B cell (primary cell): Measurements from ENCODE around the gene SH3BP2. TPM values are rescaled to one million over a fixed set of nuclear protein-coding genes. Genes with fewer than 3 reads are reported as not detected.

Experiments used
- ATAC-seq: fragments of 200-7000 bp; cut with Tn5 transposase; one replicate; pipeline ENCODE4 v1.10.0; 2021; ENCODE audit warnings: low read depth, mild to moderate bottlenecking, moderate number of reproducible peaks, moderate library complexity
- CTCF ChIA-PET: fragments of 350-600 bp; sonication (Branson Sonifier 250); formaldehyde crosslinking; loops from one replicate; lab custom pipeline; 2021; ENCODE audit warnings: antibody characterized with exemption, inconsistent platforms; lab: Charles Lee
- POLR2A ChIA-PET: fragments of 350-600 bp; sonication (Branson Sonifier 250); formaldehyde crosslinking; loops from one replicate; lab custom pipeline; 2021; ENCODE audit warnings: antibody characterized with exemption; lab: Charles Lee
- DNase-seq: peaks from one replicate; pipeline ENCODE4 v3.0.0; 2013
- H2AFZ ChIP-seq: 2 replicates; pipeline ENCODE4 v1.6.1; 2012; ENCODE audit warnings: mild to moderate bottlenecking, low read depth, low read length; ENCODE audit not compliant: insufficient read depth, poor library complexity, severe bottlenecking
- H3K27ac ChIP-seq, 2 donors: 1 replicate in 1 of 2; 2 replicates in 1 of 2; pipeline ENCODE4 v1.5.1; 2012 to 2013; ENCODE audit warnings: low read length in 2 of 2, mild to moderate bottlenecking in 2 of 2, moderate library complexity in 1 of 2
- H3K27me3 ChIP-seq, 4 experiments: fragments of 200-600 bp in 1 of 4; sonication (generic) in 1 of 4; replicated peaks in 1 of 4; 1 replicate in 2 of 4; 2 replicates in 2 of 4; pipeline versions ENCODE4 v1.6.1 to v1.7.0; 2013 to 2016; ENCODE audit warnings: low read length in 3 of 4, mild to moderate bottlenecking in 2 of 4, mixed read lengths in 1 of 4, moderate library complexity in 1 of 4; ENCODE audit not compliant: insufficient read depth in 4 of 4, control insufficient read depth in 3 of 4; ENCODE audit errors: control extremely low read depth in 1 of 4
- H3K36me3 ChIP-seq, 2 experiments: replicated peaks in 1 of 2; 1 replicate in 1 of 2; 2 replicates in 1 of 2; pipeline versions ENCODE4 v1.6.1 to v1.7.1; 2013; ENCODE audit warnings: low read length in 1 of 2; ENCODE audit not compliant: insufficient read depth in 2 of 2, control insufficient read depth in 1 of 2; ENCODE audit errors: control extremely low read depth in 1 of 2, extremely low read depth in 1 of 2
- H3K4me1 ChIP-seq, 2 donors: fragments of 200-600 bp in 1 of 2; sonication (generic) in 1 of 2; 1 replicate in 1 of 2; 2 replicates in 1 of 2; pipeline versions ENCODE4 v1.5.1 to v1.6.1; 2013 to 2017; ENCODE audit warnings: low read length in 2 of 2; ENCODE audit not compliant: control insufficient read depth in 2 of 2, insufficient read depth in 2 of 2
- H3K4me2 ChIP-seq: replicated peaks from 2 replicates; pipeline ENCODE3; 2012; ENCODE audit warnings: mild to moderate bottlenecking, low read depth, low read length; ENCODE audit not compliant: poor library complexity, severe bottlenecking
- H3K4me3 ChIP-seq, 5 experiments: fragments of 200-600 bp in 1 of 5; sonication (generic) in 1 of 5; 1 replicate in 3 of 5; 2 replicates in 2 of 5; pipeline versions ENCODE4 v1.5.1 to v1.7.0; 2011 to 2016; ENCODE audit warnings: low read length in 4 of 5, mild to moderate bottlenecking in 4 of 5, low read depth in 2 of 5, control low read depth in 1 of 5, moderate library complexity in 1 of 5; ENCODE audit not compliant: insufficient read depth in 1 of 5; ENCODE audit errors: control extremely low read depth in 1 of 5, extremely low read depth in 1 of 5
- H3K79me2 ChIP-seq: fragments of 200-600 bp; sonication (generic); one replicate; pipeline ENCODE4 v1.6.0; 2016; ENCODE audit warnings: low read length; ENCODE audit not compliant: control insufficient read depth, insufficient read depth
- H3K9ac ChIP-seq: fragments of 200-600 bp; sonication (generic); 2 replicates; pipeline ENCODE4 v1.6.1; 2017; ENCODE audit warnings: mild to moderate bottlenecking, low read length, moderate library complexity
- H3K9me3 ChIP-seq, 3 donors: one replicate each; pipeline versions ENCODE4 v1.6.1 to v1.7.1; 2013; ENCODE audit warnings: low read length in 2 of 3; ENCODE audit not compliant: control insufficient read depth in 2 of 3, insufficient read depth in 1 of 3; ENCODE audit errors: control extremely low read depth in 1 of 3
- H4K20me1 ChIP-seq: 2 replicates; pipeline ENCODE4 v1.6.0; 2012; ENCODE audit warnings: mild to moderate bottlenecking, low read length; ENCODE audit not compliant: insufficient read depth, control insufficient read depth, poor library complexity, severe bottlenecking
- H3K27ac Mint-ChIP-seq: one replicate; pipeline ENCODE4 v1.8.0; 2021; ENCODE audit warnings: mixed read lengths
- H3K27me3 Mint-ChIP-seq: one replicate; pipeline ENCODE4 v1.8.0; 2021; ENCODE audit warnings: mixed read lengths
- H3K4me1 Mint-ChIP-seq: one replicate; pipeline ENCODE4 v1.8.0; 2021; ENCODE audit warnings: mixed read lengths
- H3K4me3 Mint-ChIP-seq: one replicate; pipeline ENCODE4 v1.8.0; 2021; ENCODE audit warnings: mixed read lengths
- H3K9me3 Mint-ChIP-seq: one replicate; pipeline ENCODE4 v1.8.0; 2022; ENCODE audit warnings: mixed read lengths; ENCODE audit not compliant: insufficient read depth
- CTCF ChIP-seq: fragments of 200-600 bp; IDR thresholded peaks from one replicate; pipeline ENCODE4 v1.8.0; 2022; ENCODE audit warnings: antibody characterized with exemption, mild to moderate bottlenecking
- EZH2 ChIP-seq: IDR thresholded peaks from 2 replicates; pipeline ENCODE4 v1.6.1; 2012; ENCODE audit warnings: borderline replicate concordance, low read depth, mild to moderate bottlenecking, moderate library complexity, low read length; ENCODE audit not compliant: insufficient read depth, poor library complexity, severe bottlenecking
- WGBS: methylation state at CpG from one replicate; pipeline ENCODE4 v1.1.5; 2013; ENCODE audit warnings: missing lambda C conversion rate; ENCODE audit not compliant: insufficient coverage; 5-methylcytosine and 5-hydroxymethylcytosine counted together
- intact Hi-C: fragments of 100-400 bp; cut with micrococcal nuclease; formaldehyde crosslinking; loops from one replicate; pipeline ENCODE4 v1.10.0; 2022
- polyA plus RNA-seq: library from polyadenylated mRNA; depleted of rRNA; stranded (reverse); fragments of >200 nt; gene quantifications from 2 replicates; pipeline ENCODE4 v1.2.3, GENCODE V29; 2012
- total RNA-seq, 2 donors: library from RNA; stranded (reverse); fragments of 120-200 nt in 1 of 2; gene quantifications; 1 replicate in 1 of 2; 2 replicates in 1 of 2; pipeline versions ENCODE4 v1.2.3 to v1.2.4, GENCODE V29; 2013 to 2022

Gene SH3BP2
- total and polyA plus RNA-seq, 2 donors (not counting 1 experiment from before 2014, with no cell fraction given): 30.8 to 219 TPM

- H3K27ac Mint-ChIP-seq: peak overlapping the region; percentile 63
- H3K27me3 Mint-ChIP-seq: no peaks in the 10 kb centered on the region
- peaks cover 0 to 27% of the 10 kb centered on the region in 2 experiments for H3K36me3 ChIP-seq
- ATAC-seq (peak; percentile 58), DNase-seq (peak; percentile 81)
- H3K4me1 Mint-ChIP-seq: peaks cover 72% of the 10 kb centered on the region
- peaks cover 70 to 76% of the 10 kb centered on the region in 2 donors for H3K4me1 ChIP-seq
- H3K4me3 Mint-ChIP-seq: peak overlapping the region; percentile 71
- peak overlapping the region in 4 of 5 experiments; percentile 18 to 51 (median 34) for H3K4me3 ChIP-seq
- no peak for TF ChIP-seq CTCF
- no peak for TF ChIP-seq EZH2
- no peaks in the 10 kb centered on the region for H3K9me3 Mint-ChIP-seq
- peaks cover 52% of the 10 kb centered on the region for H3K79me2 ChIP-seq
- no peaks in the 10 kb centered on the region for H3K27me3 ChIP-seq
- no peak overlapping the region for H2AFZ ChIP-seq
- POLR2A ChIA-PET: interaction anchor here (0.9 to 1.1 kb wide), 3 partner anchors 10 to 32 kb away, joined by 3 to 4 read pairs (median 3); no protein-coding TSS in a partner anchor
- peak overlapping the region; percentile 70 for H3K4me2 ChIP-seq
- WGBS: 28% methylated on average over 7 of the region's 8 CpGs
- H4K20me1 ChIP-seq: peaks cover 24% of the 10 kb centered on the region
- CTCF ChIA-PET: interaction anchor here (1.0 to 1.3 kb wide), 3 partner anchors 9 to 98 kb away, joined by 3 read pairs; no protein-coding TSS in a partner anchor
- peak overlapping the region; percentile 36 for H3K9ac ChIP-seq
- intact Hi-C loops: loop anchor here (1.0 to 5.0 kb wide), 2 partner anchors 8 to 94 kb away; no protein-coding TSS in a partner anchor
- H3K9me3 ChIP-seq: no peaks in the 10 kb centered on the region
- H3K27ac ChIP-seq: peak overlapping the region; percentile 78
These were observed 45.1 kb downstream of the SH3BP2 start for GRCh38 chr4:2837904-2838496.

GRCh38 chr4:2839060-2839459, 46.2 kb downstream of the SH3BP2 start:
- intact Hi-C loops: loop anchor here (5.0 kb wide), 1 partner anchor 93 kb away; no protein-coding TSS in a partner anchor
- no peak overlapping the region for H3K4me3 ChIP-seq
- TF ChIP-seq EZH2: no peak
- TF ChIP-seq CTCF: no peak
- peaks cover 58% of the 10 kb centered on the region for H3K79me2 ChIP-seq
- H3K27ac ChIP-seq: peak overlapping the region; percentile 50 to 61
- peak overlapping the region; percentile 71 for H3K4me3 Mint-ChIP-seq
- H4K20me1 ChIP-seq: peaks cover 13% of the 10 kb centered on the region
- DNase-seq (no peak), ATAC-seq (no peak)
- H3K9me3 Mint-ChIP-seq: no peaks in the 10 kb centered on the region
- H3K4me1 ChIP-seq: peaks cover 61 to 68% of the 10 kb centered on the region in 2 donors
- H3K27me3 ChIP-seq: no peaks in the 10 kb centered on the region
- POLR2A ChIA-PET: interaction anchor here (0.7 to 0.9 kb wide), 4 partner anchors 24 to 63 kb away, joined by 3 to 4 read pairs (median 3); no protein-coding TSS in a partner anchor
- H3K9ac ChIP-seq: no peak overlapping the region
- H3K9me3 ChIP-seq: no peaks in the 10 kb centered on the region
- peaks cover 0 to 17% of the 10 kb centered on the region in 2 experiments for H3K36me3 ChIP-seq
- H3K4me1 Mint-ChIP-seq: peaks cover 65% of the 10 kb centered on the region
- WGBS: no CpG with 5 or more reads among the region's 3 CpGs
- no peak overlapping the region for H2AFZ ChIP-seq
- CTCF ChIA-PET: interaction anchor here (0.7 to 1.6 kb wide), 3 partner anchors 21 to 1040 kb away, joined by 3 to 4 read pairs (median 3); no protein-coding TSS in a partner anchor
- H3K27ac Mint-ChIP-seq: peak overlapping the region; percentile 69
- H3K27me3 Mint-ChIP-seq: no peaks in the 10 kb centered on the region
- H3K4me2 ChIP-seq: peak overlapping the region; percentile 70
